ENCODE measurements around the gene UBE2J1.

GRCh38 chr6:89379281-89379680 is 26.8 kb upstream of the UBE2J1 start:
- TF ChIP-seq EZH2 (IDR thresholded peaks at IDR 0.05; ENCODE audit: borderline replicate concordance, low read length) (no peak), CTCF (IDR thresholded peaks at IDR 0.05; ENCODE audit: low read length) (no peak)
